Coronary artery (tissue), 2 donors: ENCODE results near the gene IGF2R.

Experiments
- DNase-seq: peaks from one replicate; pipeline ENCODE4 v3.0.0-alpha.2; 2017; ENCODE audit warnings: low spot score
- H3K27ac ChIP-seq, 2 donors: fragments of 200-600 bp; sonication (generic); one replicate each; pipeline ENCODE4 v1.5.1; 2016 to 2019
- H3K4me3 ChIP-seq: fragments of 200-600 bp; sonication (generic); 2 replicates; pipeline ENCODE4 v1.5.1; 2016; ENCODE audit warnings: mild to moderate bottlenecking, moderate library complexity
- TF ChIP-seq, protein P1 (sequence below): fragments of 200-600 bp; sonication (generic); IDR thresholded peaks from one replicate; pipeline ENCODE4 v1.5.1; 2019; ENCODE audit warnings: antibody characterized with exemption

The IGF2R gene

DNA sequence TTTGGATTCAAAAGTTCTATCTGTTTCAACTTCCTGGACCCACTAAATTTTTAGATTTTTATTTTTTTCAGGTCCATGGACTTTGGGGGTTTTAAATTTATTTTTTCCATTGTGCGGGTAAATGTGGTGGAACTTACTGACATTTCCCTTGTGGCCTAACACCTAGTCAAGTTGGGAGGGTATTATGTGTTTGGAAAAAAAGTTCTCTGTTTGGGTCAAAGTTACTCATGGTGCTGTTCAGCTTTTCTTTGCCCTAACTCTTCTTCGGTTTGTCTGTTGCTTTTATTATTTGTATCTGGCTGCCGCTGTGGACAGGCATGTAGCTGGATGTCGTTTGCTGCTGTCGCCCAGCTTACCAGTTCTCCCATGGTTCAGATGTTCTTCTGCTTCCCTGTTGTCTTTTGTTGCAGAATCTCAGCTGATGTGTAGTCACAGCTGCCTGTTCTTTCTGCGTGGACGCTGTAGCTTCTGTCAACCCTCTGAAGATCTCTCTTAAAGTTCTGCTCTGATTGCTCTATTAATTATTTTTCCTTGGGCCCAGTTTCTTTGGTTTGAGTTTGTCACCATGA lies 7.9 kb downstream of the IGF2R start:
- Histone ChIP-seq H3K4me3 (no peak overlapping the region), H3K27ac (no peak overlapping the region)
- TF ChIP-seq, protein P1, sequence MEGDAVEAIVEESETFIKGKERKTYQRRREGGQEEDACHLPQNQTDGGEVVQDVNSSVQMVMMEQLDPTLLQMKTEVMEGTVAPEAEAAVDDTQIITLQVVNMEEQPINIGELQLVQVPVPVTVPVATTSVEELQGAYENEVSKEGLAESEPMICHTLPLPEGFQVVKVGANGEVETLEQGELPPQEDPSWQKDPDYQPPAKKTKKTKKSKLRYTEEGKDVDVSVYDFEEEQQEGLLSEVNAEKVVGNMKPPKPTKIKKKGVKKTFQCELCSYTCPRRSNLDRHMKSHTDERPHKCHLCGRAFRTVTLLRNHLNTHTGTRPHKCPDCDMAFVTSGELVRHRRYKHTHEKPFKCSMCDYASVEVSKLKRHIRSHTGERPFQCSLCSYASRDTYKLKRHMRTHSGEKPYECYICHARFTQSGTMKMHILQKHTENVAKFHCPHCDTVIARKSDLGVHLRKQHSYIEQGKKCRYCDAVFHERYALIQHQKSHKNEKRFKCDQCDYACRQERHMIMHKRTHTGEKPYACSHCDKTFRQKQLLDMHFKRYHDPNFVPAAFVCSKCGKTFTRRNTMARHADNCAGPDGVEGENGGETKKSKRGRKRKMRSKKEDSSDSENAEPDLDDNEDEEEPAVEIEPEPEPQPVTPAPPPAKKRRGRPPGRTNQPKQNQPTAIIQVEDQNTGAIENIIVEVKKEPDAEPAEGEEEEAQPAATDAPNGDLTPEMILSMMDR, result no peak
- DNase-seq, result no peak

DNA sequence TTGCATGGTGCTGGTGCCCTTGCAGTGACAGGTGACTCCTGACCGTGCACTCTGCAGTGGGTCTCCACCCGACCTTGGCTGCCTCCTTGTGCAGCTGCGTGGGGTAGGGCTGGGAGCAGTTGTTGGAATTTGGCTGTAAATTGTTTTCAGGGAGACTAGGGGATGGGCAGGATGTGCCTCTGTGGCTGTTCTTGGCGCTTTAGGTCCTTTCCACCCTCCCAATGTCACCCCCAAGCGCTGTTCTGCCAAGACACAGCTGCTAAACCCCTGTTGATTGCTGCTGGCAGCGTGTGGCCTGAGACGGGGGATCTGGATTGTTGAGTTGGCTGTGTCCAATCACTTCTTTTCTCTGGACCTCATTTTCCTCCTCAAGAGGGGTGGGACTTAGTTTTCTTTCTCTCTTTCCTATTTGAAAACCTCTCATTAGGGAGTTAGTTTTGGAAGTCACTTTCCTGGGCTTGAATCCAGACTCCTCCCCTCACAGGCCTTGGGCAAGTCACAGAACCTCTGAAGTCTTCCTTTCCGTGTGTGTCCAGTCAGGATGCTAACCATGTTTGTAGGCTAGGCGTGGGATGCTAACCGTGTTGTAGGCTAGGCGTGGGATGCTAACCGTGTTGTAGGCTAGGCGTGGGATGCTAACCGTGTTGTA lies 8.5 kb downstream of the IGF2R start:
- Histone ChIP-seq H3K4me3 (no peak overlapping the region), H3K27ac (peak overlapping the region in 1 of 2 donors; percentile 59)
- TF ChIP-seq, protein P1, result no peak
- no peak for DNase-seq

DNA sequence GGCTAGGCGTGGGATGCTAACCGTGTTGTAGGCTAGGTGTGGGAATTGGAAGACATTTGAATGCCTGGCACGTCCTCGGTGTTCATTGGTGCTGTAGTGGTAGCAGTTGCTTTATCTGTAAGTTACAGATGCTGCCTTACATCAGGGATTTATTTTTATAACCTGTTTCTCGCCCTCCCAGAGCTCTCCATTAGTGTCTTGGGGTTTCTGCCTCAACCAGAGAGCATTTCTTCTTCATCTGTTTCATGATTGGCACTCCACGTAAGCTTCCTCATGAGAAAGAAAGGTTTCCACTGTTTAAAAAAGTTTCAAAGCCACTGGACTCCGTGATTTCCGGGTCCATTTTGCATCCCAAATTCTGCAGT lies 9.0 kb downstream of the IGF2R start:
- Histone ChIP-seq H3K4me3 (no peak overlapping the region), H3K27ac (peak overlapping the region in 1 of 2 donors; percentile 59)
- DNase-seq, result no peak
- TF ChIP-seq, protein P1, result no peak

DNA sequence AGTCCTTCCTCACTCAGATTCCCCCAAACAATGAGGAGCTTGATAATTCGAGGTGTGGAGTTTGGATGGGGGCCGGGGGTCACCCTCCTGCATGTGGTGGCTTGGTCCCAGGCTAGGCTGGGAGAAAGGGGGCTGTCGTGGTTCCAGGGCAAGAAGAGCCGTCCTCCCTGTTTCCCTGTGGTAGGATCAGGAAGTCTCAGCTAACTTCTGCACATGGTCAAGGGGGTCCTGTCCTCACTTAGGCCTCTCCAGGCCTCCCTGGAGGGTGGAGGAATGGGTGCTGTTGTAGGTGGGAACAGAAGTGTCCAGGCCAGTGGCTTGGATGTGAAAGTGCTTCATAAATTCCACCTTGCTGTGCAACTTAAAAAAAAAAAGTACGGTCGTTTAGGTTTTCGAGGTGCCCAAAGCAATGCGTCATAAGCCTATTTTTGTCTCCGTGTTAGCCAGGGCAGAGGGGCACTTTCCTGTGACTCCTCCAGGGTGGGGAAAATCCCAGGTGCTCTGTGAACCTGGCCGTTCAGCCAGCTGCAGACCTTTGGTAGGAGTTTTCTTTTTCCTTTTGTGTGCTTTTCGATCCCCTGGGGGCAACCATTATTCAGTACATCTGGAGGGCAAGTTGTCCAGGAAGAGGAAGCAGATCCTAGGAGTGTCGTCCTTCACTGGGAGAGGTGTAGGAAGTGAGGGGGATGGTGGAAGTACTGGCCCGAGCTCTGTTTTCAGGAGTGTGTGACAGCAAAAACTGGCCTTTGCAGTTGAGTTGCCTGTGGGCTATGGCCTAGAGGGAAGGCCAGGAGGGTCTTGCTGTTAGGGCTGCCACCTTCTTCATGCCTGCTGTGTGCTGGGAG lies 9.6 kb downstream of the IGF2R start:
- TF ChIP-seq, protein P1, result no peak
- Histone ChIP-seq H3K4me3 (peak overlapping the region; percentile 22), H3K27ac (peak overlapping the region in 1 of 2 donors; percentile 30)
- no peak for DNase-seq

DNA sequence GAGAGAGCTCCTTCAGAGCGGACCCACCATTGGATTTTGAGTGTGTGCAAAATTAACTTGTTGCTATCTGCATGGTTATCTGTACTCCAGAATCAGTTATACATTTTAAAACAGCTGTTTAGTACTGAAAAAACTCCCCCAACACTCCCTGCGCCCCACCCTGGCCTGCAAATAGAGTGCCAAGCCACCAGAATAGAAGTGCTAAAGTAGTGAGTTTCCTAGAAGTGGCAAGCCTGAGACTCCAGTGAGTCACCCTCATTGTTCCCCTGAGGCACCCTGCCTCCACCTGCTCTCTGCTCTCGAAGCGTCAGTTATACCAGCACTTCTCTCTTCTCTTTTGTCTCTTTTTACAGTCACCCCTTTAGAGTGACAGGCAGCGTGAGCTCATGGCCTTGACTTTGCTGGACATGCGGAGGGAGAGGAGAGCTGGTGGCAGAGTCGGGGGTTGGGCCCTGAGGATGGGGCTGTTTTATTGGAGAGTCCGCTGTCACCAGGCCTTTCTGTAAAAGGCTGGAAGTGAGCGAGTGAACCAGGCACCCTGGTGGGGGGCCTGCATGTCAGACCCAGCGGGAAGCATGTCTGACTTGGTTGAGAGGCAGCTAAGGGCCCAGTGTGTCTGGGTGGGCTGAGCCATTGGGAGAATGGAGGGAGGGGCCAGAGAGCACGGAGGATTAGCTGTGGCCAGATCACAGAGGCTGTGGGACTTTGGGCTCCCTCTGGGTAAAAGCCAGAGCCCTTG lies 10.4 kb downstream of the IGF2R start:
- TF ChIP-seq, protein P1, result no peak
- no peak for DNase-seq
- Histone ChIP-seq H3K27ac (peak overlapping the region in 1 of 2 donors; percentile 30), H3K4me3 (peak overlapping the region; percentile 22)

DNA sequence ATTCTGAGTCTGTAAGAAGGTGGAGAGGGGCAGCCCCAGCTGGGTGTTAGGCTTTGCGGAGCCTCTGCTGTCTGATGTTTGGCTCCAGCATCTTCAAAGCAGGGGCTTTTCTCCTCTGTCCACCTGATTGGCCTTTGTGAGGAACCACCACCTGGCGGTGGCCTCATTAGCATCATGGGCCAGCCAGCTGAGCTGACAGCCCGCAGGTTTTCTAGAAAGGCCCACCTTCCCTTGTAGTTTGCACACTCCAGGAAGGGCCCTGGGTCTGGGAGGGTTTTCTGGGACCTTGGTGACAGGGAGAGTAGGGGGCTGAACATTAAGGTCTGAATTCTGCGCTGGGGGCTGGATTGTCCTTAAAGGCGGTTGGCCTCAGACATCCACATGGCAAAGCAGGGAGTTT lies 11.6 kb downstream of the IGF2R start:
- Histone ChIP-seq H3K27ac (no peak overlapping the region), H3K4me3 (no peak overlapping the region)
- DNase-seq, result no peak
- TF ChIP-seq, protein P1, result no peak
